Caco-2 (cell line): ENCODE results near the gene CATSPERD. TPM values are rescaled to one million over a fixed set of nuclear protein-coding genes. Genes with fewer than 3 reads are reported as not detected.
"Not testable (repeated sequence)": the region's sequence is repeated elsewhere in the genome, so short reads cannot be mapped to it uniquely, and the experiment has no call there.

ENCODE experiments used
- BruUV-seq: library from RNA; stranded (reverse); fragments of 400-500 nt; replicated peaks from 2 replicates; lab custom pipeline; 2021; lab: Mats Ljungman, UMichigan
- CTCF ChIA-PET: fragments of 300-600 bp; sonication (Branson Sonifier 250); formaldehyde crosslinking; loops from one replicate; lab custom pipeline; 2022; ENCODE audit warnings: antibody characterized with exemption; lab: Charles Lee
- POLR2A ChIA-PET: fragments of 300-600 bp; sonication (Branson Sonifier 250); formaldehyde crosslinking; loops from one replicate; lab custom pipeline; 2022; ENCODE audit warnings: antibody characterized with exemption; lab: Charles Lee
- DNase-seq, 2 experiments: peaks; one replicate each; pipeline versions ENCODE4 v3.0.0 to v3.0.0-alpha.2; 2020 to 2022
- H3K27me3 ChIP-seq: replicated peaks from 2 replicates; pipeline ENCODE4 v1.6.0; 2011; ENCODE audit warnings: low read length; ENCODE audit not compliant: control insufficient read depth, insufficient read depth
- H3K36me3 ChIP-seq: 2 replicates; pipeline ENCODE4 v1.5.1; 2011; ENCODE audit warnings: low read length; ENCODE audit not compliant: control insufficient read depth, insufficient read depth
- H3K4me1 ChIP-seq: fragments of 250-450 bp; sonication (Bioruptor Pico); 2 replicates; pipeline ENCODE4 v1.5.1; 2020; ENCODE audit warnings: mild to moderate bottlenecking
- H3K4me3 ChIP-seq: 2 replicates; pipeline ENCODE4 v1.5.1; 2011; ENCODE audit warnings: low read depth, mild to moderate bottlenecking, control low read depth, low read length
- H3K9me3 ChIP-seq: fragments of 250-450 bp; sonication (Bioruptor Pico); 2 replicates; pipeline ENCODE4 v1.5.1; 2020; ENCODE audit warnings: mild to moderate bottlenecking, moderate library complexity
- H3K27ac Mint-ChIP-seq: one replicate; pipeline ENCODE4 v1.8.0; 2022; ENCODE audit warnings: mixed read lengths; ENCODE audit not compliant: unreplicated experiment
- H3K27me3 Mint-ChIP-seq: one replicate; pipeline ENCODE4 v1.8.0; 2022; ENCODE audit warnings: mixed read lengths; ENCODE audit not compliant: insufficient read depth, unreplicated experiment
- H3K36me3 Mint-ChIP-seq: one replicate; pipeline ENCODE4 v1.8.0; 2022; ENCODE audit warnings: mild to moderate bottlenecking, mixed read lengths; ENCODE audit not compliant: insufficient read depth, unreplicated experiment
- H3K4me1 Mint-ChIP-seq: one replicate; pipeline ENCODE4 v1.8.0; 2022; ENCODE audit warnings: low read depth, mixed read lengths; ENCODE audit not compliant: unreplicated experiment
- H3K4me3 Mint-ChIP-seq: one replicate; pipeline ENCODE4 v1.8.0; 2022; ENCODE audit warnings: mild to moderate bottlenecking, moderate library complexity, mixed read lengths; ENCODE audit not compliant: unreplicated experiment
- H3K9me3 Mint-ChIP-seq: one replicate; pipeline ENCODE4 v1.8.0; 2022; ENCODE audit warnings: mixed read lengths; ENCODE audit not compliant: unreplicated experiment
- intact Hi-C: fragments of 100-400 bp; cut with micrococcal nuclease; formaldehyde crosslinking; loops from one replicate; pipeline ENCODE4 v1.10.0; 2022; ENCODE audit not compliant: unreplicated experiment
- total RNA-seq: library from RNA; stranded (reverse); gene quantifications from 2 replicates; pipeline ENCODE4 v1.2.3, GENCODE V29; 2022
- TF ChIP-seq, protein P1 (sequence below), 2 experiments: fragments of 200-600 bp in 1 of 2; IDR thresholded peaks; 1 replicate in 1 of 2; 2 replicates in 1 of 2; pipeline versions ENCODE4 v1.5.1 to v1.8.0; 2011 to 2022; ENCODE audit warnings: antibody characterized with exemption in 1 of 2, control low read depth in 1 of 2, inconsistent platforms in 1 of 2, low read depth in 1 of 2, low read length in 1 of 2, mild to moderate bottlenecking in 1 of 2, moderate library complexity in 1 of 2; ENCODE audit not compliant: insufficient read depth in 1 of 2, severe bottlenecking in 1 of 2, unreplicated experiment in 1 of 2

The CATSPERD gene
- total RNA-seq, 1 experiment from 2014 or later, result not detected

GRCh38 chr19:5775668-5776309, 55.4 kb downstream of the CATSPERD start:
- Mint-ChIP-seq H3K4me1 (no peaks in the 10 kb centered on the region), H3K4me3 (no peak overlapping the region), H3K9me3 (no peaks in the 10 kb centered on the region), H3K36me3 (peaks cover 5% of the 10 kb centered on the region), H3K27ac (no peak overlapping the region), H3K27me3 (no peaks in the 10 kb centered on the region)
- no TSS peak for BruUV-seq
- intact Hi-C loops, result no loop called here
- H3K4me1 ChIP-seq, result no peaks in the 10 kb centered on the region
- TF ChIP-seq, protein P1, sequence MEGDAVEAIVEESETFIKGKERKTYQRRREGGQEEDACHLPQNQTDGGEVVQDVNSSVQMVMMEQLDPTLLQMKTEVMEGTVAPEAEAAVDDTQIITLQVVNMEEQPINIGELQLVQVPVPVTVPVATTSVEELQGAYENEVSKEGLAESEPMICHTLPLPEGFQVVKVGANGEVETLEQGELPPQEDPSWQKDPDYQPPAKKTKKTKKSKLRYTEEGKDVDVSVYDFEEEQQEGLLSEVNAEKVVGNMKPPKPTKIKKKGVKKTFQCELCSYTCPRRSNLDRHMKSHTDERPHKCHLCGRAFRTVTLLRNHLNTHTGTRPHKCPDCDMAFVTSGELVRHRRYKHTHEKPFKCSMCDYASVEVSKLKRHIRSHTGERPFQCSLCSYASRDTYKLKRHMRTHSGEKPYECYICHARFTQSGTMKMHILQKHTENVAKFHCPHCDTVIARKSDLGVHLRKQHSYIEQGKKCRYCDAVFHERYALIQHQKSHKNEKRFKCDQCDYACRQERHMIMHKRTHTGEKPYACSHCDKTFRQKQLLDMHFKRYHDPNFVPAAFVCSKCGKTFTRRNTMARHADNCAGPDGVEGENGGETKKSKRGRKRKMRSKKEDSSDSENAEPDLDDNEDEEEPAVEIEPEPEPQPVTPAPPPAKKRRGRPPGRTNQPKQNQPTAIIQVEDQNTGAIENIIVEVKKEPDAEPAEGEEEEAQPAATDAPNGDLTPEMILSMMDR (IDR thresholded peaks at IDR 0.05; ENCODE audit: insufficient read depth in 1 of 2, low read depth in 1 of 2, low read length in 1 of 2, severe bottlenecking in 1 of 2, unreplicated experiment in 1 of 2), result no peak
- H3K4me3 ChIP-seq, result no peak overlapping the region
- no peaks in the 10 kb centered on the region for H3K36me3 ChIP-seq
- no peaks in the 10 kb centered on the region for H3K27me3 ChIP-seq
- ChIA-PET POLR2A (no interaction called here), CTCF (interaction anchor here (0.7 kb wide), 1 partner anchor 11 kb away, joined by 4 read pairs; no protein-coding TSS in a partner anchor)
- no peak for DNase-seq
- no peaks in the 10 kb centered on the region for H3K9me3 ChIP-seq

- Mint-ChIP-seq H3K36me3 (peaks cover 11% of the 10 kb centered on the region), H3K27me3 (no peaks in the 10 kb centered on the region), H3K9me3 (no peaks in the 10 kb centered on the region), H3K4me1 (no peaks in the 10 kb centered on the region), H3K27ac (no peak overlapping the region), H3K4me3 (no peak overlapping the region)
- no peak for DNase-seq
- Histone ChIP-seq H3K4me1 (no peaks in the 10 kb centered on the region), H3K36me3 (no peaks in the 10 kb centered on the region), H3K4me3 (no peak overlapping the region), H3K27me3 (no peaks in the 10 kb centered on the region), H3K9me3 (no peaks in the 10 kb centered on the region)
- POLR2A ChIA-PET, result no interaction called here
- CTCF ChIA-PET, result no interaction called here
- BruUV-seq, result no TSS peak
- intact Hi-C loops, result no loop called here
- TF ChIP-seq, protein P1 (IDR thresholded peaks at IDR 0.05; ENCODE audit: insufficient read depth in 1 of 2, low read depth in 1 of 2, low read length in 1 of 2, severe bottlenecking in 1 of 2, unreplicated experiment in 1 of 2), result no peak
These were observed 58.0 kb downstream of the CATSPERD start for GRCh38 chr19:5778402-5778801.

DNA sequence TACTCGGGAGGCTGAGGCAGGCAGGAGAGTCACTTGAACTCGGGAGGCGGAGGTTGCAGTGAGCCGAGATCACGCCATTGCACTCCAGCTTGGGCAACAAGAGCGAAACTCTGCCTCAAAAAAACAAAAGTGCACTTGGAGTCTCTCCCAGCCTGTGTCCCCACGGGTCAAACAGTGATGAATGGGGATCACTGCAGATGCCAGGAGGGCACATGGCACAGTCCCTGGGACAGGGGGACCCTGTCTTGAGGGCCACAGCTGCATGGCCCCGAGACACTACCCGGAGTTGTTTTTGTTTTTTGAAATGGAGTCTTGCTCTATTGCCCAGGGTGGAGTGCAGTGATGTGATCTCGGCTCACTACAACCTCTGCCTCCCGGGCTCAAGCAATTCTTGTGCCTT, 60.5 kb downstream of the CATSPERD start:
- H3K27me3 Mint-ChIP-seq, intact Hi-C loops, H3K4me3 ChIP-seq, BruUV-seq, H3K4me1 ChIP-seq, H3K4me3 Mint-ChIP-seq, H3K27me3 ChIP-seq, H3K9me3 ChIP-seq, H3K9me3 Mint-ChIP-seq, H3K27ac Mint-ChIP-seq, DNase-seq, H3K4me1 Mint-ChIP-seq, H3K36me3 ChIP-seq, POLR2A ChIA-PET: not testable (repeated sequence)
- CTCF ChIA-PET, result interaction anchor here (1.3 kb wide), 1 partner anchor 23 kb away, joined by 4 read pairs; no protein-coding TSS in a partner anchor
- H3K36me3 Mint-ChIP-seq, result peaks cover 12% of the 10 kb centered on the region
